HG03565 (cell line): Measurements from ENCODE around the gene IDUA.

Experiments
- ATAC-seq: cut with Tn5 transposase; IDR thresholded peaks from one replicate; pipeline ENCODE4 v1.9.1; 2021; ENCODE audit warnings: mild to moderate bottlenecking, moderate library complexity; ENCODE audit not compliant: unreplicated experiment

IDUA gene

GRCh38 chr4:985123-985830 is 1.6 kb upstream of the IDUA start:
- no peak for ATAC-seq

DNA sequence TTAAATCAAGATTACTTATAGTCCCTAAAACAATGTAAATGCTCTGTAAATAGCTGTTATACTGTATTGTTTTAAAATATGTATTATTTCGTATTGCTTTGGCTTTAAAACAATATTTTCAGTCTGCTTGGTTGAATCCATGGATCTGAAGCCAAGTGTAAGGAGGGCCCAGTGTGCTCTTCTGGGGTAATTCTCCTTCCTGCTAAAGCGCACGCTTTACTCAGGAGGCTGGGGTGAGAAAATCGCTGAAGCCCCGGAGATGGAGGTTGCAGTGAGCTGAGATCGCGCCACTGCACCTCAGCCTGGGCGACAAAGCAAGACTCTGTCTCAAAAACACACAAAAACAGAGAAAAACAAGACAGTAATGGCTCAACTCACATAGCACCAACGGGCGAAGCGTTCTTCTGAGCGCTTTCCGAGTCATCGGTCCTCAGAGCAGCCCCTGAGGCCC is 391 bp upstream of the IDUA start:
- ATAC-seq, result peak; percentile 17

DNA sequence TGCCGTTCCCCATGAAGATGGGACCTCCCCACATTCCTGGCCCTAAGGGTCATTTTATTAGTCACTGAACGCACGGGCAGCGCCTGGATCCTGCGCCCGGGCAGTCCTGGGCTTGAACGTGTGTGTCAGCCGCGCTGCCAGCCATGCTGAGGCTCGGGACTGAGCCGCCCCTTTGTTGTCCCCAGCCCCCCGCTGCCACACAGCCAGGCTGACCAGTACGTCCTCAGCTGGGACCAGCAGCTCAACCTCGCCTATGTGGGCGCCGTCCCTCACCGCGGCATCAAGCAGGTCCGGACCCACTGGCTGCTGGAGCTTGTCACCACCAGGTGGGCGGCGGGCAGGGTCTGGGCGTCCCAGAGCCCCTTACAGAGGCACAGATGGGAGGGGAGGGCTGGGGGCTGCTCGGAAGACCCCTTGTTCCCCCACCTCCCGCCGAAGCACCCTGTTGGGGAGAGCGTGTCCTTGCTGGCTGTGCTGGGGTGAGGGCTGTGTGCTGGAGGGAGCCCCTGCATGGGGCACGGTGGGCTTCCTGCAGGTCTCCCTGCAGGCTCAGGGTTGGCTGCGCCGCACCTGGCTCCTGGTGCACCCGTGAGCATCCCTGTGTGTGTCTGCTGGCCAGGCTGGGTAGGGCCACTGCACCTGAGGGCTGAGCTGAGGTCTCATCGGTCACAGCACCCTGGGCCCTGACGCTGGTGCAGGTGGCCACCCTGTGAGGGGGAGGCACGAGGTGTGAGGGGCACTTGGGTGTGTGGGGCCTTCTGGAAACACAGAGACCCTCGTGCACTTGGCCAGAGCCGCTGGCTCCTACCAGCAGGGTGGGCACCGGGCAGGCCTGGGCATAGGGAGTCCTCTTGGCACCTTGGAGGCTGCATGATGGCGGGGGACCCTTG is 1.0 kb downstream of the IDUA start:
- no peak for ATAC-seq

DNA sequence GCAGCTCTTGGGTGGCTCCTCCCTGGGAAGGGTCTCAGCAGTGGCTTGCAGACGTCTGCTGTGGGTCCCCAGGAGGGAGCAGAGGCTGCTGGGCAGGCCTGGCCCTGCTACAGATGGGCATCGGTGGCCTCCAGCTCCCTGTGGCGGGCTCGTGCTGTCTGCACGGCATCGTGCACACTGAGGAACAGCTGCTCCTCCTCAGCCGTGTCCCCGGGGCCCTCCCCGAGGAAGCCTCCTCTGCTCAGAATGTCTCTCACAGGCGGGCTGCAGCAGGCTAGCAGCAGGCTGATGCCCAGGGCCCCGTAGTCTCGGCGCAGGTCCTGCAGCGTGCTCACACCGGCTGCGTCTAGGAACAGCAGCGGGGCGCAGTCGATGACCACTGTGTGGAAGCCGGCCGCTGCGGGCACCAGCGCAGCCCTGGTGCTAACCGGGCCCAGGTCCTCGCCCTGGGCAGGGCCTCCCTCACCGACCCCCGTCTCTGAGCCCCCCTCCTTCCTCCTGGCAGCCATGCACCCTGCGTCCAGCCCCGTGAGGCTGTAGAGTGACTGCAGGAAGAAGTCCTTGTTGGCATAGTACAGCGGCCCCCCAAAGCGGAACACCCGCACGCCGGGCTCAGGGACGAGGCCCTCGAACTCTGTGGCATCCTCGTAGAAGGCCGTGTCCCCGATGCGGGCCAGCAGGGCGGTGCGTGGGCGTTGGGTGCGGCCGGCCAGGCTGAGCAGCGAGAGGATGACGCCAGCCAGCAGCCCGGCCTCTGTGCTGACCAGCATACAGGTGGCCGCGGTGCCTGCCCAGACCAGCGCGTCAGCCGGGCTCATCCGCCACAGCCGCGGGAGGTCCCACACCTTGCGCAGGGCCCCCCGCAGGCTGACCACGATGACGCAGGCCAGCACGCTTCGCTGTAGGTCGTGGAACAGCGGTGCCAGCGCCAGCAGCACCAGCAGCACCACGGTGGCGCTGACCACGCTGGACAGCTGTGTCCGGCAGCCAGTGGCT is 2.2 kb downstream of the IDUA start:
- no peak for ATAC-seq

- ATAC-seq, result no peak
Measured at GRCh38 chr4:989722-990471, 3.1 kb downstream of the IDUA start.

- no peak for ATAC-seq
Measured at GRCh38 chr4:990746-991367, 4.0 kb downstream of the IDUA start.

GRCh38 chr4:991451-992296 is 4.8 kb downstream of the IDUA start:
- no peak for ATAC-seq

DNA sequence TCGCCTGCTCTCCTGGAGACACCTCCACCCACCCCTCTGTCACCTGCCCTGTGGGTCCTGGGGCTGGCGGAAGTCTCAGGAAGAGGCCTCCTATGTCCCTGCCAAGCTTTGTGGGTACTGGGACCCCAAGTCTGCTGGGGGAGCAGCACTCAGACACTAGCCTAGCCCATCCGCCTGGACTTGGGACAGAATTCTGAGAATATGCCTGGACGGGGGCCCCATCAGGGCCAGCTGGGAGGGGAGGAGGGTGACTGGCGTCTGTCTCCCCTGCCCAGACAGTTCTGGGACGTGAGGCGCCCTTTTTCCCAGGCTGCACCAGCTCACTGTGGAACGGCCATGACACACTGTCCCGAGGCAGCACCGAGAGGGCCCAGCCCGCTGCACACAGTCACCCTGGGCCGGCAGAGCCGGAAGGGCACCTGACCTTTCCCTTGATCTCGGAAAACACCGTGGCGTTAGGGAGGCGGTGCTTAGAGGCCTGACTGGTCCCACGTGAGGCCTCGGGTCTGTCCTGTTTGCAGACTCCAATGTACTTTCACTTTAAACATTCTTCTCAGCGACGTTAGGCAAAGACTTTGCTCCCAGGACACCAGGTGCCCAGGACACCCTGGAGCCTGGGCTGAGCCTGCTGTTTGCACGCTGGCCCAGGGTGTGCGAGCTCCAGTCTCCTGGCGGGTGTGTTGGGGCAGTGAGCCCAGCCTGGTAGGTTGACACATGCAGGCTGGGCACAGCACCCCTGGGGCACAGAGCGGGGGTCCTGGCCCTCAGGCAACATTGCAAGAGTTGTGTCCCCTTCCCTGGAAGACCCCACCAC is 5.7 kb downstream of the IDUA start:
- ATAC-seq, result no peak

GRCh38 chr4:993111-994029 is 6.5 kb downstream of the IDUA start, which contains the start of gene SLC26A1:
Gene SLC26A1 (minus strand): TSS chr4:993404. CDS start chr4:991703, 1,701 bp downstream.
- no peak for ATAC-seq

GRCh38 chr4:995311-996026 is 8.6 kb downstream of the IDUA start:
- ATAC-seq, result no peak

- no peak for ATAC-seq
Measured at GRCh38 chr4:996030-996996, 9.5 kb downstream of the IDUA start.

DNA sequence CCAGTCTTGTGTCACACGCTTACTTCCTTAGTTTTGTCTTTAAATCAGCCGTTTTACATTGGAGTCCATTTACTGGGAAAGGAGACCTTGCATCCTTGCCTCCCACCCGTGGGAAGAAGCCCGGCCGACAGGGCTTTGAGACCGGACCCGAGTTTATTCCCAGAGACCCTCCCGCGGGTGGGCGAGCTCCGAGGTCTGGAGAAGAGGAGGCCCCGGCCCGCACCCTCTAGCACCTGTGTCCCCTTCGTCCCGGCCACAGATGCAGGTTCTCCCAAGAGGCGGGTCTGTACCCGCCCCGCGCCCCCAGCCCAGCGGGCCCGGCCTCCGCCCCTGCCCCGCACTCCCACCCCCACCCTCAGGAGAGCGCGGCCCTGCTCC is 10.1 kb downstream of the IDUA start:
- no peak for ATAC-seq

GRCh38 chr4:997375-998071 is 10.7 kb downstream of the IDUA start:
- ATAC-seq, result no peak

DNA sequence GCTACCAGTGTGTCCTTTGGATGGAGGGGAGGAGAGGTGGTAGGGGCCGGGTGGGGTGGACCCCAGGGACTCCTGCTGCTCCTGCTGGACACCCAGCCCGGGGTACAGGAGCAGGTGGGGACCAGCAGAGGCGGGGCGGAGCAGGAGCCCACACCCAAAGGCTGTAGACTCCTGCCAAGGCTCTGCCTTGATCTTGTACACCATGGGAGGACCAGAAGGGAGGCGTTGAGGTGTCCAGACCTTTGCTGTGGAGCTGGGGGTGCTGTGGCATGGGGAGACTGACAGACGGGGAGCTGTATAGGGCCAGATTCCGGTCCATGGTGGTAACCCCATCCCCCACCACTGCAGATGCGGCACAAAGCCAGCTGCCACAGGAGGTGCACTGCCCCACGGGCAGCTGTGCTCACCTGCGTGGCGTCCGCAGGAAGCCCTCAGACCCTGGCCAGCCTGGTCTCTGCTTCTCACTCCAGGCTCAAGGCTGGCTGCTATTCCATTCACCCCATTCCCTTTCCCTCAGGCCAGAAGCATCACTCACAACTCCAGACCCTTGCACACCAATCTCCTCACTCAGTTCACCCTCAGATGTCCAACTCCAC is 11.3 kb downstream of the IDUA start:
- ATAC-seq, result no peak
